Sciatic nerve (tissue), 2 donors: Measurements from ENCODE around the gene ARMH3. TPM values are rescaled to one million over a fixed set of nuclear protein-coding genes. Genes with fewer than 3 reads are reported as not detected.

Source experiments
- ATAC-seq: fragments of 200-7000 bp; cut with Tn5 transposase; one replicate; pipeline ENCODE4 v1.9.1; 2020; ENCODE audit warnings: mild to moderate bottlenecking, moderate library complexity
- DNase-seq: peaks from one replicate; pipeline ENCODE4 v3.0.0-alpha.2; 2020; ENCODE audit warnings: low spot score
- intact Hi-C: fragments of 100-400 bp; cut with DNase I; formaldehyde crosslinking; loops from one replicate; pipeline ENCODE4 v1.14.2; 2022
- total RNA-seq: library from RNA; stranded (reverse); fragmentation: NEBNext Ultra II Directional; extraction: Animal tissue kit (Norgen Biotek cat#: 25700); gene quantifications from one replicate; pipeline ENCODE4 v1.2.1, GENCODE V29; 2021
- donor health status: DM: no; HTN: no; CAD: no.
- donor health status: DM: no; HTN: no; CAD: no.

Gene ARMH3
- 30.9 TPM for total RNA-seq

GRCh38 chr10:102055647-102056419 lies at the start of gene ARMH3:
TSS of gene ARMH3 (minus strand) at chr10:102056173. CDS start at chr10:102040114, 16,059 bp downstream.
- DNase-seq (peak; percentile 93), ATAC-seq (peak; percentile 96)
- intact Hi-C loops = no loop called here

- no peak for ATAC-seq
- intact Hi-C loops = no loop called here
- no peak for DNase-seq
Measured at GRCh38 chr10:102102421-102102820, 46.4 kb upstream of the ARMH3 start.

GRCh38 chr10:102101152-102101551 lies 45.2 kb upstream of the ARMH3 start:
- intact Hi-C loops = no loop called here
- DNase-seq = no peak
- no peak for ATAC-seq

- intact Hi-C loops = no loop called here
- DNase-seq (no peak), ATAC-seq (no peak)
Measured at GRCh38 chr10:102096449-102096848, 40.5 kb upstream of the ARMH3 start.

- DNase-seq (no peak), ATAC-seq (no peak)
- intact Hi-C loops = no loop called here
Measured at GRCh38 chr10:102090772-102091171, 34.8 kb upstream of the ARMH3 start.

- no peak for ATAC-seq
- intact Hi-C loops = no loop called here
- DNase-seq = no peak
Measured at GRCh38 chr10:102086196-102086595, 30.2 kb upstream of the ARMH3 start.

GRCh38 chr10:102085336-102085735 lies 29.4 kb upstream of the ARMH3 start:
- ATAC-seq (no peak), DNase-seq (no peak)
- intact Hi-C loops = no loop called here

GRCh38 chr10:102083541-102083940 lies 27.6 kb upstream of the ARMH3 start:
- intact Hi-C loops = no loop called here
- DNase-seq (no peak), ATAC-seq (no peak)

- peak; percentile 90 for ATAC-seq
Measured at GRCh38 chr10:102072673-102073527, 16.9 kb upstream of the ARMH3 start.

GRCh38 chr10:102069071-102069470 lies 13.1 kb upstream of the ARMH3 start:
- DNase-seq (no peak), ATAC-seq (no peak)
- intact Hi-C loops = no loop called here

More at GRCh38 chr10:102072673-102073527, 16.9 kb upstream of the ARMH3 start:
- intact Hi-C loops = no loop called here
- DNase-seq = peak; percentile 91

- intact Hi-C loops = no loop called here
- ATAC-seq (no peak), DNase-seq (no peak)
Measured at GRCh38 chr10:102068216-102068615, 12.2 kb upstream of the ARMH3 start.

- no peak for ATAC-seq
- DNase-seq = no peak
Measured at GRCh38 chr10:102067091-102067916, 11.3 kb upstream of the ARMH3 start.

GRCh38 chr10:102066399-102067088 lies 10.6 kb upstream of the ARMH3 start:
- DNase-seq = peak; percentile 57
- intact Hi-C loops = no loop called here
- ATAC-seq = no peak

More at GRCh38 chr10:102067091-102067916, 11.3 kb upstream of the ARMH3 start:
- intact Hi-C loops = no loop called here

- peak; percentile 62 for DNase-seq
Measured at GRCh38 chr10:102065561-102066398, 9.8 kb upstream of the ARMH3 start.

GRCh38 chr10:102064868-102065560 lies 9.0 kb upstream of the ARMH3 start, which contains the start of gene HPS6:
TSS of gene HPS6 (plus strand) at chr10:102065349. CDS start at chr10:102065475, 126 bp downstream.
- peak; percentile 93 for DNase-seq
- intact Hi-C loops = no loop called here
- ATAC-seq = peak; percentile 98

More at GRCh38 chr10:102065561-102066398, 9.8 kb upstream of the ARMH3 start:
- intact Hi-C loops = no loop called here
- peak; percentile 21 for ATAC-seq

GRCh38 chr10:102064503-102064867 lies 8.5 kb upstream of the ARMH3 start:
- intact Hi-C loops = no loop called here
- no peak for DNase-seq

GRCh38 chr10:102059987-102060386 lies 4.0 kb upstream of the ARMH3 start:
- no peak for DNase-seq
- no peak for ATAC-seq
- intact Hi-C loops = no loop called here

More at GRCh38 chr10:102064503-102064867, 8.5 kb upstream of the ARMH3 start:
- no peak for ATAC-seq
